IPS-18a (cell line): ENCODE measurements around the gene AMOTL2.

Experiments used
- H3K27ac ChIP-seq: one replicate; pipeline ENCODE4 v1.5.1; 2013; ENCODE audit warnings: low read length
- H3K27me3 ChIP-seq: one replicate; pipeline ENCODE4 v1.6.1; 2013; ENCODE audit warnings: mild to moderate bottlenecking, low read length; ENCODE audit not compliant: control insufficient read depth, insufficient read depth
- H3K36me3 ChIP-seq: one replicate; pipeline ENCODE4 v1.6.1; 2013; ENCODE audit warnings: low read depth, low read length; ENCODE audit not compliant: control insufficient read depth
- H3K4me1 ChIP-seq: one replicate; pipeline ENCODE4 v1.6.1; 2013; ENCODE audit warnings: low read depth, low read length; ENCODE audit not compliant: control insufficient read depth
- H3K4me3 ChIP-seq: one replicate; pipeline ENCODE4 v1.5.1; 2013; ENCODE audit warnings: low read length
- H3K9ac ChIP-seq: one replicate; pipeline ENCODE4 v1.6.1; 2013; ENCODE audit warnings: mild to moderate bottlenecking, low read length, moderate library complexity
- H3K9me3 ChIP-seq: one replicate; pipeline ENCODE4 v1.6.1; 2013; ENCODE audit warnings: low read depth, low read length; ENCODE audit not compliant: control insufficient read depth

AMOTL2 gene

DNA sequence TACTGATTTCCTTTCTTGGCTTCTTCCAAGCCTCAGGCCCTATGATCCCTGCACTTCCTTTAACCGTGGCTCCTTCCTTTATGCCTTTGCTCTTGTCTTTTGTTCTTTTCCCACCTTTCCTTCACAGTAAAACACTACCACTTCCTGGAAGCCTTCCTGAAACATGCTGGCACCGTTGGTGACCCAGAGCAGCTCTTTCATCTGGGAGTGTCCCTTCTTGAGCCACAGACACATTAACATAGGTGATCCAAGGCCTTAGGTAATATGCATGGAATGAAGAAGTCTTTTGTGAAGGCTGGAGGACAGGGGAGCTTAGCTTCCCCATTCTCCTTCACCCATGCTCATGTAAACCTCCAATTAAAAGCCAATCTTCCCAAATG, 39.4 kb downstream of the AMOTL2 start:
- no peaks in the 10 kb centered on the region for H3K9me3 ChIP-seq
- H3K4me3 ChIP-seq = no peak overlapping the region
- H3K9ac ChIP-seq = no peak overlapping the region
- no peak overlapping the region for H3K27ac ChIP-seq
- no peaks in the 10 kb centered on the region for H3K27me3 ChIP-seq
- H3K4me1 ChIP-seq = peaks cover 27% of the 10 kb centered on the region
- H3K36me3 ChIP-seq = no peaks in the 10 kb centered on the region

DNA sequence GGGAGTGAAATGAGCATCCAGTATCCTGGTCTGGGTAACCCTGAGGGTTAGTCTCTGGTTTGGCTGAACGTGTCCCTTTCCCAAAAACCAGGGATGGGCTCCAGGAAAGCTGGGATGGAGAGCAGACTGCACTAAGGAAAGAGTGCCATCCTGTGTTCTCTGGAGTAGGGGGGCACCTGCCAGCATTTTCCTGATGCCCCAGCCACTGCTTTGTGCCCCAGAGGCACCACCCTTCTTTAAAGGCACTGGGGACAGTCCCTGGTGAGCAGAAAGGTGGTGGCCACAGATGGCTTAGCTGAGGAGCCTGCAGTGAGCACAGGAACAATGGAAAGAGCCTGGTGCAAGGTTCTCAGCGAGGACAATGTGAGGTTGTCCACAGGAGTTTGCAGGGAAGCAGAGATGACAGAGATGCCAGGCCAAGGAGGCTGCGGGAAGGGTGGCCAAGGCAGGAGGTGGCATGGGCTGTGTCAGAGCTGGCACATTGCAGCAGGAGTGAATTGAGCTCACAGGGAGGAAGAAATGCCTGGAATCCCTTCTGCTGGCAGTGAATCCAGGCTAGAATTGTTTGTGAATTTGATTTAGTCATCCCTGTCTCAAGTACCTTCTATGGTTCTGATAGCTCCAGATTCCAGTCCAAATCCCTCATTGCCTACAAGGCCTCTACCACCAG, 39.9 kb downstream of the AMOTL2 start:
- Histone ChIP-seq H3K9ac (no peak overlapping the region), H3K27ac (no peak overlapping the region), H3K27me3 (no peaks in the 10 kb centered on the region), H3K36me3 (no peaks in the 10 kb centered on the region), H3K4me3 (no peak overlapping the region), H3K4me1 (peaks cover 27% of the 10 kb centered on the region), H3K9me3 (no peaks in the 10 kb centered on the region)

DNA sequence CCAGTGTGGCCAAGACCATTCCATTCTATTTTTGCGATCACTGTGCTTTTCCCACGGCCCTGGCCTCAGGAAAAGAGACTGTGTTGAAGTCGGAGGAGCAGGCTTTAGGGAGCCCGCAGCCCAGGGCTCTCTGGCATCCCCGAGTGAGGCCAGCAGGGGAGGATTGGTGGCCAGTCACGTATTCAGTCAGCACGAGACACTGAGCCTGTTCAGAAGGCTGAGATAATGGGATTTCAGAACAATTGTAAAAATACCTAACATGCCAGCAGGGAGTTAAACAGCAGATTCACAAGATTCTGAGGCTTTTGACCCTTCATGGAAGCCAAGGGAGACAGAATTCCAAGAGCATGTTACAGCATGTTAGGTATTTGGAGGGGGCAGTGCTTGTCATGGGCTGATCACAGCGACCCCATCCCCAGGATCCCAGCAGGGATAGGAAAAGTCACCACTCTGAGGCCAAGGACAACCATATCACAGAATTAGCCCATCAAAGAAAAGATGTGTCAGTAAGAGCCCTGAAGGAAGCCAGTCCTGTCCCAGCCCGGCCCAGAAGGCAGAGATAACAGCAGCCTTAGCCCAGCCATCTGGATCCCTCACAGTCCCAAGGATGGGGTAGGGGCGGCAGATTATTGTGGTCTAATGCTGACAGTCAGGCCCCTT, 40.6 kb downstream of the AMOTL2 start:
- Histone ChIP-seq H3K27ac (no peak overlapping the region), H3K4me3 (no peak overlapping the region), H3K4me1 (peaks cover 27% of the 10 kb centered on the region), H3K36me3 (no peaks in the 10 kb centered on the region), H3K9ac (no peak overlapping the region), H3K27me3 (no peaks in the 10 kb centered on the region), H3K9me3 (no peaks in the 10 kb centered on the region)

DNA sequence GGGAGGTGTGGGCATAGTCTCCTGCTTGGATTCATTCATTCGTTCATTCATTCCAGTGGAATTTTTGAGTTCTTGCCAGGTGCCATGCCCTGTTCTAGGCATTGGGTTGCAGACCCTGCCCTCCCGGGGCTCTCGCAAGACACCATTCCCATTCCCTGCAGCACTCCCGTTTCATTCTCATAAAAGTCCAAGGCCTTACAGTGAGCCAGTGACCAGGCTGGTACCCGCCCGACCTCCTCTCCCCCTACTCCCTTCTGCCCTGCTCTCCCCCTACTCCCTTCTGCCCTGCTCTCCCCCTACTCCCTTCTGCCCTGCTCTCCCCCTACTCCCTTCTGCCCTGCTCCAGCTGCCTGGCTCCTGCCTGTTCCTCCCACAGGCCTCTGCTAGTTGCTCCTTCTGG, 41.9 kb downstream of the AMOTL2 start:
- no peaks in the 10 kb centered on the region for H3K36me3 ChIP-seq
- no peaks in the 10 kb centered on the region for H3K9me3 ChIP-seq
- H3K27me3 ChIP-seq = no peaks in the 10 kb centered on the region
- H3K27ac ChIP-seq = no peak overlapping the region
- no peak overlapping the region for H3K9ac ChIP-seq
- no peak overlapping the region for H3K4me3 ChIP-seq
- H3K4me1 ChIP-seq = peaks cover 29% of the 10 kb centered on the region

DNA sequence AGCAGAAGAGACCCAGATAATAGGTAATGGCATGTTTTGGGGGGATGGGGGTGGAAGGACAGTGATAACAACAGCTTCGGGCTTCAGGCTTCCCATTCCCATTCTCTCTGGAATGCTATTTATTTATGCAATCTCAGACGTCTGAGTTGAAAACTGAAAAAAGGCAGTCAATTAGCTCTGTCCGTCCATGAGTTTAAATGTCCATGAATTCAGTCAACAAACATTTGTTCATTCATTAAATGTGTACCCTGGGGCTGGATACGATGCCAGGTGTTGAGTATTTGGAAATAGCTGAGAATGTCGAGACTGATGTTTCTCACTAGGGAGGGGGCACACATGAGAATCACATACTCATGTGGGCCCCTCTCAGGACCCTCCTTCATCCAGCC, 42.4 kb downstream of the AMOTL2 start:
- Histone ChIP-seq H3K9me3 (no peaks in the 10 kb centered on the region), H3K27ac (no peak overlapping the region), H3K4me3 (no peak overlapping the region), H3K4me1 (peaks cover 35% of the 10 kb centered on the region), H3K27me3 (no peaks in the 10 kb centered on the region), H3K9ac (no peak overlapping the region), H3K36me3 (no peaks in the 10 kb centered on the region)

DNA sequence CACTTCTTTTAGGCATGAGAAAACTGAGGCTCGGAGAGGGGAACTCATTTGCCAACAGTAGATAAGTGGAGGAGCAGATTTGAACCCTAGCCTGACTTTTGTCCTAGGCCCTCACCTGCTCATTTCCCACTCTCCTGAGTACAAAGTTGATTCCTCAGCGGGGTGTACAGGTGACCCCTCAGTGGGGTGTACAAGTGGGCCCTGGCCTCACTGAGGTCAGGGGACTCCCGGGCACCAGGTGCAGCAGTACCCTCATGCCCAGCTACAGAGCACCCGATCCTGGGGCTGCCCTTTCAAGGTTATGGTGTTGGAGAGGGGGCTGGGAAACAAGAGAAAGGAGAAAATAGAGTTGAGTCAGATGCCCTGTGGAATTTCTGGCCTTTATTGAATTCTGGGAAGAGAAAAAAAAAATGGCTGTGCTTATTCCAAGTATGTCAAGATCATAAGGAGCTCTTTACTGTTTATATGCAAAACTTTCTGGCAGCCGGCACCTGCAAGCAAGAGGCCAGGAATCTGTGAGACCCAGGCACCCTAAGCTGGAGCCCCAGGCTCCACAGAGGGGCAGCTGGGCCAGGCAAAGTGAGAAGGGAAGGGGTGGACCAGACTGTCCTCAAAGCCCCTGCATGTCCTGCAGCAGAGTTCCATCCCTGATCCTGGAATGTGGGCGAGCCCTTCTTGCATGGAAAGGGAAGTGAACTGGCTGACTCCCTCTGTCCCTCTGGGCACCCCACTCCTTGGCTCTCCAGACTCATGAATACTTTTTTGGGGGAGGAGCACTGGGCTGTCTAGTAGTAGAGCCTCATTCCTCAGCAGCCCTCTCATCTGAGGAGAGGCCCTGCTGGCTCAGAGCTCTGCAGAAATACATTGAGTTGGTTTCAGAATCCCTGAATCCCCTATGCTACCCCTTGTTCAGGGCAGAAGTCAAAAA, 43.1 kb downstream of the AMOTL2 start:
- H3K27me3 ChIP-seq = no peaks in the 10 kb centered on the region
- H3K4me3 ChIP-seq = no peak overlapping the region
- peaks cover 41% of the 10 kb centered on the region for H3K4me1 ChIP-seq
- no peaks in the 10 kb centered on the region for H3K9me3 ChIP-seq
- no peak overlapping the region for H3K9ac ChIP-seq
- H3K36me3 ChIP-seq = no peaks in the 10 kb centered on the region
- H3K27ac ChIP-seq = no peak overlapping the region

DNA sequence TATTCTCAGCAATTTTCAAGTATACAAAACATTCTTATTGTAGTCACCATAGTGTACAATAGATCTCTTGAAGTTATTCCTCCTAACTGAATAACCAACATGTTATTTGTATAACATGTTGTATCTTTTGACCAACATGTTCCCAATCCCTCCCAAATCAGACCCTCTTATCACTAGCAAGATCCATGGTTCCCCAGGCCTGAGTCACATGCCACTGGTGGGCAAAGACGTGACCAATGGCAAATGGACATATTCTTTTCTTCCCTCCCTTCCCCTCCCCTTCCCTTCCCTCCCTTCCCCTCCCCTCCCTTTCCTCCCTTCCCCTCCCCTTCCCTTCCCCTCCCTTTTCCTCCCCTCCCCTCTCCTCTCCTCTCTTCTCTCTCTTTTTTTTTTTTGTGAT, 45.4 kb downstream of the AMOTL2 start:
- Histone ChIP-seq H3K27me3 (no peaks in the 10 kb centered on the region), H3K9me3 (no peaks in the 10 kb centered on the region), H3K9ac (no peak overlapping the region), H3K4me3 (no peak overlapping the region), H3K4me1 (peaks cover 41% of the 10 kb centered on the region), H3K36me3 (no peaks in the 10 kb centered on the region), H3K27ac (no peak overlapping the region)

DNA sequence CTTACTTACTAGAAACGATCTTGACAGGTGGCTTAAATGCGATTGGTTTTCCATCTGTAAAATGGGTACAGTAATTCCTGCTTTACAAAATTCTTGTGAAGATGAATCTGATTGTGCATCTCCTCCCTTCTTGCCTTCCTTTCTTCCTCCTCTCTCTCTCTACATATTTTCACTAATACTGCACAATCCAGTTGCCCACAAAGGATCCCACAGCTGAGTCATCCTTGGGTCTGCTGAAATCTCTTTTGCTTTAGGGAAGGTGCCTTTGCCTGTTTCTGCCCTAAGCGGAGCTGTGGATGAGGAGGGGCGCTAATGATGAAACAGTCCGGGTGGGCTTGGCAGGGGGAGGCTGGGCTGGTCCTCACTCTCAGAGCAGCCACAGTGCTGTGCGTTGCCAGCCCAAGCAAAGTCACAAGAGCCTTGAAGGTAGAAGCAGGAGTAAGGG, 46.1 kb downstream of the AMOTL2 start:
- H3K27ac ChIP-seq = no peak overlapping the region
- no peak overlapping the region for H3K9ac ChIP-seq
- no peak overlapping the region for H3K4me3 ChIP-seq
- no peaks in the 10 kb centered on the region for H3K27me3 ChIP-seq
- no peaks in the 10 kb centered on the region for H3K36me3 ChIP-seq
- no peaks in the 10 kb centered on the region for H3K9me3 ChIP-seq
- H3K4me1 ChIP-seq = peaks cover 34% of the 10 kb centered on the region

DNA sequence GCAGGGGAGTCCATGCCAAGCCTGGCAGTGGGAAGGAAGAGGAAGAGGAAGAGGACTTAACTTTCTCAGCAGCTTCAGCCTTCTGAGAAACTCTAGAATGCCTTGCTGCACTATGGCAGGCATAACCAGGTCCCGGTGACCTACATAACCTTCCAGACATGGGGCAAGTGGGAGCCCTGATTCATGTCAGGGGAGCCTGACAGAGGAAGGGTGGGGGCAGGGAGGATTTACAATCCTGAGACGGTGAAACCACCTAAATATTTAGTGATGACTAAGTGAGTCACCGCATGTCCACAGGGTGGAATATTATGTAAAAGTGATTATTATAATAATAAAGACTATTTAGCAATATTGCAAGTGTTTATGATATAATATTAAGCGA, 46.7 kb downstream of the AMOTL2 start:
- Histone ChIP-seq H3K4me1 (peaks cover 32% of the 10 kb centered on the region), H3K9me3 (no peaks in the 10 kb centered on the region), H3K27ac (no peak overlapping the region), H3K9ac (no peak overlapping the region), H3K36me3 (no peaks in the 10 kb centered on the region), H3K27me3 (no peaks in the 10 kb centered on the region), H3K4me3 (no peak overlapping the region)

DNA sequence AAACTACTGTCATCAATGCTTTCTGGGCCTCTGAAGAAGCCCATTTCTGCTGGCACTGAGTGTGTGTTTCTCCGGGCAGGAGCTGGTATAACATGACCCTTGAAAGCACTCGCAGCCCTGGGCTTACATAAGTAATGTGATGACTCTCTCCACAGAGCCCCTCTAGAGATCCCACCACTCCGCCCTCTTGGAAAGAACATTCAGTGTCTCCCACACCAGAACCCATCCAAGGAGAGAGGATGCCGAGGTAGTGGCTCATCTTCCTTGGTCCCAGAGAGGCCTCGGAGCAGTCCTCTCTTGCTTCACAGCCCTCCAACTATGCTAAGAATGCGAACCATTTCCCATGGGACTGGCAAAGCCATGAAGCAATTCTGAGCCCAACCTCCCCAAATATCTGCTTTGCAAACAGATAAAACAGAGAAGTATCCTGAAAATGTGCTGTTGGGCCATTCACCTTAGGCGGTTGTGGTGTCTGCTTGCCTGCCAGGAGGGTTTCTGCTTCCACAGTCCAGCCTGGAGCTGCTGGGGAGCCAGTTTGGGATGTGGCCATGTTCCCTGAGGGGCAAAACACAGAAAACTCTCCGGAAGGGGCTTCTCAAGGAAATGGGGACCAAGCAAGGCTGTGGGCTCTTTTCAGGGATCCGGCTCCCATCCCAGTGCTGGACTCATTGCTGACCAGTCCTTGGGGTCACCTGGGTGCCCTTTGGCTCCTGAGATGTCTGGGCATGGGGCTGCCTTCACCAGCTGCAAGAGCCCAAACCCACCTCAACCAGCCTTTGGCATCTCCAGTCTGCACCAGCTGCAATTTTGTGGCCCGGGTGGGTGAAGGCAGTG, 47.3 kb downstream of the AMOTL2 start:
- Histone ChIP-seq H3K27ac (no peak overlapping the region), H3K9me3 (no peaks in the 10 kb centered on the region)

DNA sequence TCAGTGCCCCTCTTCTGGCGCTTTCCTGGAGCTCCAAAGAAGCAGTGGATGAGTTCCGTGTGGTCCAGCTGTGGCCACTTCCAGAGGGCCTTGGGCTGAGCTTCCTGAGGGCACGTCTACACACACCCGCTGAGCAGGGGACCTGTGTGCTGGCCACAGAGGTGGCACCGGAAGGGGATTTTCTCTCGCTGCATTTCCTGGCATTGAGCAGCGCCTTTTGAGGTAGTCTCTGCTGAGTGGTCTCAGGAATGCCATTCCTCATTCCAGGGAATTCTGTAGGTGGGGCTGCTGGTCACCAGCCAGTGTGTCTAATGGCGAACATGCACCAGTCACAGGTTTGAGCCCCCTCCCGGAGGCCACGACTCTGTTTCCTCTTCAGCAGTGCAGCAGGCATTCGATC, 48.1 kb downstream of the AMOTL2 start:
- Histone ChIP-seq H3K36me3 (no peaks in the 10 kb centered on the region), H3K27ac (no peak overlapping the region)

More for the DNA sequence above, 47.3 kb downstream of the AMOTL2 start:
- H3K9ac ChIP-seq = no peak overlapping the region
- no peaks in the 10 kb centered on the region for H3K36me3 ChIP-seq
- no peaks in the 10 kb centered on the region for H3K27me3 ChIP-seq
- peaks cover 29% of the 10 kb centered on the region for H3K4me1 ChIP-seq
- H3K4me3 ChIP-seq = no peak overlapping the region

More for the DNA sequence above, 48.1 kb downstream of the AMOTL2 start:
- Histone ChIP-seq H3K4me3 (no peak overlapping the region), H3K27me3 (no peaks in the 10 kb centered on the region), H3K4me1 (peaks cover 20% of the 10 kb centered on the region), H3K9ac (no peak overlapping the region), H3K9me3 (no peaks in the 10 kb centered on the region)
